ENCODE measurements around the gene OBP2A. TPM values are rescaled to one million over a fixed set of nuclear protein-coding genes. Genes with fewer than 3 reads are reported as not detected.

Gene OBP2A
- total and polyA plus RNA-seq, 9 donors: 1.4 to 7.8 (median 4.8) TPM; not detected in 5

- H3K27ac ChIP-seq: no peak overlapping the region
- TF ChIP-seq POLR2A (IDR thresholded peaks at IDR 0.05) (no peak), EP300 (IDR thresholded peaks at IDR 0.05) (no peak)
- H3K27me3 ChIP-seq: no peaks in the 10 kb centered on the region
- H3K4me1 ChIP-seq (ENCODE audit: insufficient read depth): peaks cover 6% of the 10 kb centered on the region
- peaks cover 3% of the 10 kb centered on the region for H3K36me3 ChIP-seq
- 57 to 63% (median 59%) methylated on average over 12 to 14 of the region's 14 CpGs for WGBS, 3 donors
- no peaks in the 10 kb centered on the region for H3K9me3 ChIP-seq
- H3K4me3 ChIP-seq: no peak overlapping the region
- intact Hi-C loops (cut with DNase I): no loop called here
- peak in 1 of 5 donors; percentile 11 for DNase-seq
Measured at GRCh38 chr9:135506327-135507103, 39.4 kb upstream of the OBP2A start.

GRCh38 chr9:135507104-135508035, 38.6 kb upstream of the OBP2A start:
- whole genome bisulfite sequencing, 3 donors: 82 to 84% (median 83%) methylated on average over 23 of the region's 23 CpGs
- H3K4me1 ChIP-seq (ENCODE audit: insufficient read depth): no peaks in the 10 kb centered on the region
- H3K27ac ChIP-seq: no peak overlapping the region
- no peaks in the 10 kb centered on the region for H3K27me3 ChIP-seq
- TF ChIP-seq POLR2A (IDR thresholded peaks at IDR 0.05): no peak
- no peak overlapping the region for H3K4me3 ChIP-seq
- intact Hi-C loops (cut with DNase I): no loop called here
- H3K9me3 ChIP-seq: no peaks in the 10 kb centered on the region
- DNase-seq: peak in 3 of 5 donors; percentile 6 to 22 (median 6)
- peaks cover 3% of the 10 kb centered on the region for H3K36me3 ChIP-seq

- Histone ChIP-seq H3K4me1 (ENCODE audit: insufficient read depth) (no peaks in the 10 kb centered on the region), H3K4me3 (no peak overlapping the region), H3K27me3 (no peaks in the 10 kb centered on the region), H3K36me3 (peaks cover 3% of the 10 kb centered on the region), H3K27ac (no peak overlapping the region), H3K9me3 (no peaks in the 10 kb centered on the region)
- 90 to 91% (median 90%) methylated on average over 9 of the region's 9 CpGs for WGBS, 3 donors
- no peak for TF ChIP-seq POLR2A (IDR thresholded peaks at IDR 0.05)
- TF ChIP-seq, protein P1, sequence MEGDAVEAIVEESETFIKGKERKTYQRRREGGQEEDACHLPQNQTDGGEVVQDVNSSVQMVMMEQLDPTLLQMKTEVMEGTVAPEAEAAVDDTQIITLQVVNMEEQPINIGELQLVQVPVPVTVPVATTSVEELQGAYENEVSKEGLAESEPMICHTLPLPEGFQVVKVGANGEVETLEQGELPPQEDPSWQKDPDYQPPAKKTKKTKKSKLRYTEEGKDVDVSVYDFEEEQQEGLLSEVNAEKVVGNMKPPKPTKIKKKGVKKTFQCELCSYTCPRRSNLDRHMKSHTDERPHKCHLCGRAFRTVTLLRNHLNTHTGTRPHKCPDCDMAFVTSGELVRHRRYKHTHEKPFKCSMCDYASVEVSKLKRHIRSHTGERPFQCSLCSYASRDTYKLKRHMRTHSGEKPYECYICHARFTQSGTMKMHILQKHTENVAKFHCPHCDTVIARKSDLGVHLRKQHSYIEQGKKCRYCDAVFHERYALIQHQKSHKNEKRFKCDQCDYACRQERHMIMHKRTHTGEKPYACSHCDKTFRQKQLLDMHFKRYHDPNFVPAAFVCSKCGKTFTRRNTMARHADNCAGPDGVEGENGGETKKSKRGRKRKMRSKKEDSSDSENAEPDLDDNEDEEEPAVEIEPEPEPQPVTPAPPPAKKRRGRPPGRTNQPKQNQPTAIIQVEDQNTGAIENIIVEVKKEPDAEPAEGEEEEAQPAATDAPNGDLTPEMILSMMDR (IDR thresholded peaks at IDR 0.05): no peak
- TF ChIP-seq EP300 (IDR thresholded peaks at IDR 0.05): no peak
- DNase-seq: peak in 3 of 5 donors; percentile 3 to 8 (median 8)
- intact Hi-C loops (cut with DNase I): no loop called here
Measured at GRCh38 chr9:135508211-135508820, 37.6 kb upstream of the OBP2A start.

DNA sequence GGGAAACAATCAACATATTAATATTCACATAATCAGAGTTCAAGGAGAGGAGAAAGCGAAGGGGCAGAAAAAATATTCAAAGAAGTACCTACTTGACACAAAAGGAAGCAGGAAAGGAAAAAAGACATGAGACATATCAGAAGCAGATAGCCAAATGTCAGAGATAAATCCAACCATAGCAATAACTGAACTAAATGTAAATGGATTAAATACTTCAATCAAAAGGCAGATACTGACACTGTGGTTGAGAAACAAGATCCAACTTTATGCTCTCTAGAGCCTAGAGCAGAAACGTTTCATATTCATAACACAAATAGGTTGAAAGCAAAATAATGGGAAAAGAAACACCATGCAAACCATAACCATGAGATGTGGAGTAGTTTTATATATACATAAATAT, 36.5 kb upstream of the OBP2A start:
- H3K36me3 ChIP-seq: no peaks in the 10 kb centered on the region
- H3K4me3 ChIP-seq: no peak overlapping the region
- DNase-seq: no peak
- H3K9me3 ChIP-seq: no peaks in the 10 kb centered on the region
- intact Hi-C loops (cut with DNase I): no loop called here
- TF ChIP-seq, protein P1 (IDR thresholded peaks at IDR 0.05): no peak
- TF ChIP-seq POLR2A (IDR thresholded peaks at IDR 0.05) (no peak), EP300 (IDR thresholded peaks at IDR 0.05) (no peak)
- no peaks in the 10 kb centered on the region for H3K4me1 ChIP-seq (ENCODE audit: insufficient read depth)
- 79 to 84% (median 79%) methylated on average over 2 of the region's 2 CpGs for WGBS, 3 donors
- no peak overlapping the region for H3K27ac ChIP-seq
- H3K27me3 ChIP-seq: no peaks in the 10 kb centered on the region

DNA sequence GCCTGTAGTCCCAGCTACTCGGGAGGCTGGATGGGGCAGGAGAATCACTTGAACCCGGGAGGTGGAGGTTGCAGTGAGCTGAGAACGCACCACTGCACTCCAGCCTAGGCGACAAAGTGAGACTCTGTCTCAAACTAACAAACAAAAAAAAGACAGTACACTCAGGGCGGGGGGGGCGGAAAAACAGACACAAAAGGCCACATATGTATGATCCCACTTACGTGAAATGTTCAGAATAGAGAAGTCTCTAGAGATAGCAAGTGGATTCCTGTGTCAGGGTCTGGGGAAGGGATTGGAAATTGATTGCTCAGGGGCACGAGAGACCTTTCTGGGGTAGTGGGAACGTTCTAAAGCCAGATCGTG, 33.7 kb upstream of the OBP2A start:
- H3K4me3 ChIP-seq: no peak overlapping the region
- DNase-seq: no peak
- H3K27ac ChIP-seq: no peak overlapping the region
- H3K4me1 ChIP-seq (ENCODE audit: insufficient read depth): no peaks in the 10 kb centered on the region
- no peaks in the 10 kb centered on the region for H3K9me3 ChIP-seq
- no peaks in the 10 kb centered on the region for H3K36me3 ChIP-seq
- H3K27me3 ChIP-seq: no peaks in the 10 kb centered on the region
- intact Hi-C loops (cut with DNase I): no loop called here
- WGBS, 3 donors: 73 to 79% (median 76%) methylated on average over 10 of the region's 10 CpGs
- TF ChIP-seq, protein P1 (IDR thresholded peaks at IDR 0.05): no peak
- TF ChIP-seq POLR2A (IDR thresholded peaks at IDR 0.05): no peak
- no peak for TF ChIP-seq EP300 (IDR thresholded peaks at IDR 0.05)

Data from ovary (tissue), 9 donors.